A549 treated with AZD2906 at 1 μM for 4 hours (cell line): Measurements from ENCODE around the gene SLC25A6. TPM values are rescaled to one million over a fixed set of nuclear protein-coding genes. Genes with fewer than 3 reads are reported as not detected.

Source experiments
- total RNA-seq: library from RNA; stranded (reverse); fragments of 200-300 nt; extraction: Qiagen RNA extraction; gene quantifications from 5 replicates; pipeline ENCODE4 v1.2.3, GENCODE V29; 2022

Gene SLC25A6
- total RNA-seq: 415 to 486 TPM (median 469 TPM) in 5 replicates

GRCh38 chrX:1391707-1392375 is at the start of gene SLC25A6:
Gene SLC25A6 (minus strand): TSS chrX:1392113. CDS start chrX:1392009, 104 bp downstream.

GRCh38 chrX:1336331-1336943 is 55.5 kb downstream of the SLC25A6 start, which contains the start of gene IL3RA:
Gene IL3RA (plus strand): TSS chrX:1336785. CDS start chrX:1341766, 4,981 bp downstream.

Other genes starting within 250 kb of the SLC25A6 start
- 0.56 to 1.4 TPM (median 0.87 TPM) in 5 replicates for gene CRLF2, start 179.5 kb downstream of the SLC25A6 start, total RNA-seq
- gene CSF2RA, start 123.3 kb downstream of the SLC25A6 start, total RNA-seq: 2.0 to 3.1 TPM (median 2.7 TPM) in 5 replicates
- 0.14 to 0.24 TPM (median 0.21 TPM) in 5 replicates for gene IL3RA, start 55.3 kb downstream of the SLC25A6 start, total RNA-seq
- 18.5 to 20.7 TPM (median 20.2 TPM) in 5 replicates for gene ASMTL, start 60.8 kb upstream of the SLC25A6 start, total RNA-seq
- gene P2RY8, start 145.1 kb upstream of the SLC25A6 start, total RNA-seq: 0.02 to 0.06 TPM (median 0.04 TPM) in 4 of 5 replicates, not detected in the other
- gene AKAP17A, start 199.5 kb upstream of the SLC25A6 start, total RNA-seq: 28.5 to 38.1 TPM (median 37.1 TPM) in 5 replicates
- gene ASMT, start 222.9 kb upstream of the SLC25A6 start, total RNA-seq: 0.10 to 0.38 TPM (median 0.29 TPM) in 5 replicates